Right renal cortex interstitium (tissue), 3 donors: Measurements from ENCODE around the gene TENT4A. TPM values are rescaled to one million over a fixed set of nuclear protein-coding genes. Genes with fewer than 3 reads are reported as not detected.

Source experiments
- DNase-seq, 3 donors: peaks; one replicate each; pipeline ENCODE4 v3.0.0-alpha.2; 2013; ENCODE audit warnings: low read depth in 3 of 3, low spot score in 2 of 3
- polyA plus RNA-seq, 3 donors: library from polyadenylated mRNA; unstranded; fragments of 120-200 nt; gene quantifications; one replicate each; pipeline ENCODE4 v1.2.1, GENCODE V29; 2013; ENCODE audit not compliant: insufficient read length in 3 of 3

The TENT4A gene
- polyA plus RNA-seq, 3 donors = 20.1 to 23.3 (median 22.4) TPM

GRCh38 chr5:6716629-6717149, 3.5 kb downstream of the TENT4A start:
- no peak for DNase-seq

- no peak for DNase-seq
Observed at GRCh38 chr5:6717247-6717646, 4.0 kb downstream of the TENT4A start.

GRCh38 chr5:6717687-6718086, 4.5 kb downstream of the TENT4A start:
- DNase-seq = no peak

GRCh38 chr5:6718161-6718681, 5.0 kb downstream of the TENT4A start:
- DNase-seq = no peak

DNA sequence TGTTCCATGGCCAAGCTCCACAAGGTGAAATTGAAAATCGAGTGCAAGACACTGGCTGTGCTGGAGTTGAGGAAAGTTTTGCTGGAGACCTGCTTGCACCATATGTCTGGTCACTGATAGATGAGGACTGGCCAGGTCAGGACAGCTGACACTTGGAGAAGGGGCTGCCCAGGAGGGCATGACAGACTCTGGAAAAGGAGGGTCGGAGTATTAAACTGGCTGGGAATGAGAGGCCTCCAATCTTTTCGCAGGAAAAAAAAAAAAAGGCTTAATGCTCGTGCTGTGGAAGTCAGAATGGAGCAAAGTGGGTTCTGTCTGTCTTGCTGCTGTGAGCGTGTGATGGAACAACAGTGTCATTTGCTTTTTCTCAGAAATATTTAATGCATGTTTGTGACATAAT, 5.5 kb downstream of the TENT4A start:
- no peak for DNase-seq

- DNase-seq = no peak
Observed at GRCh38 chr5:6719417-6719816, 6.2 kb downstream of the TENT4A start.

GRCh38 chr5:6719896-6720560, 6.8 kb downstream of the TENT4A start:
- DNase-seq = no peak

- no peak for DNase-seq
Observed at GRCh38 chr5:6720561-6720921, 7.3 kb downstream of the TENT4A start.

- no peak for DNase-seq
Observed at GRCh38 chr5:6721442-6721841, 8.2 kb downstream of the TENT4A start.

DNA sequence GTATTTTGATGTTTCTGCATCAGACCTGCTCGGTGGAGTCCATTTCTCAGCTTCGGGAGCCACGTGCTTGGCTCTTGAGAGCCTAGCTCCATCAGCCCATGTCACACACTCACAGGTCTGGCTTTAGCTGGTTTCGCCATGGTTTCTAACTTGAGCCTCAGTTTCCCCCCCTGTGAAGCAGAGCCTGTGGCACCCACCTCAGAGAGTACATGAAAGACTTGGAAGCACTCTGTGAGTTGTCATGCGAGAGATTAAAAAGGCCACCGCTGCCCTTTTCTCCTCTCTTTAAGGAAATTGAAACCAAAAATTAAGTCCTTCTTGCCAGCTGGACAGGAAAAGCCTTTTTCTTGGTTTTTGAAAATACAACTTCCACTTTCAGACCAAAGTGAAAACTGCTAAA, 8.8 kb downstream of the TENT4A start:
- DNase-seq = no peak

DNA sequence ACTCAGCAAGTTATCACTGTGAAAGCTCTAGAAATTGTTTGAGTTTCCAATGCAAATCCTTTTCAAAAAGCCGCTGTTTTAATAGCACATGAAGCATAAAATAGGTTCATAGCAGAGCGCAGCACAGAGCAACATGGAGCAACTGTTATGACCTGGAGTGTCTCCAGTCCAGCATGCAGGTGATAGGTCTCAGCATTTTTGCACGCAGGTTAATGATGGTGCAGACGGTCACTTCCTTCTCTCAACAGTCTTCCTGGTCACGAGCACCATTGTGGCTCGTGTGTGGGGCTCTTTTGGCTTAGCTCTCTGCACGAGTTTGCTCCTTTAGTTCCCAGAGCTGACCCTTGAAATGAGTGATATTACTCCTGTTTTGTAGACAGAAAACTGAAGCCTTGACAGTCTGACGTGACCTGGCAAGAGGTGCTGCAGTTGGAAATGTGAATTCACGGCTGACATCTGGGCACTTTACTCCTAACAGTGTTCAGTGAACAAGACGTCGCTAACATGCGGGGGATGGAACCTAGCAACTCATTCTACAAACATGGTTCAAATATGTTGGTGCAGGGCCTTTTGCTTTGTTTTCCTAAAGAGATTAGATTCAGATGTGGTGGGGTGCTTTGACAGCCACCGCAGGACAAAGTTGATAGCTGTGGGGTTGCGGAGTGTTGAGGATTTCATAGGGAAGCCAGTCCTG, 10.0 kb downstream of the TENT4A start:
- no peak for DNase-seq

GRCh38 chr5:6723816-6724300, 10.6 kb downstream of the TENT4A start:
- no peak for DNase-seq

DNA sequence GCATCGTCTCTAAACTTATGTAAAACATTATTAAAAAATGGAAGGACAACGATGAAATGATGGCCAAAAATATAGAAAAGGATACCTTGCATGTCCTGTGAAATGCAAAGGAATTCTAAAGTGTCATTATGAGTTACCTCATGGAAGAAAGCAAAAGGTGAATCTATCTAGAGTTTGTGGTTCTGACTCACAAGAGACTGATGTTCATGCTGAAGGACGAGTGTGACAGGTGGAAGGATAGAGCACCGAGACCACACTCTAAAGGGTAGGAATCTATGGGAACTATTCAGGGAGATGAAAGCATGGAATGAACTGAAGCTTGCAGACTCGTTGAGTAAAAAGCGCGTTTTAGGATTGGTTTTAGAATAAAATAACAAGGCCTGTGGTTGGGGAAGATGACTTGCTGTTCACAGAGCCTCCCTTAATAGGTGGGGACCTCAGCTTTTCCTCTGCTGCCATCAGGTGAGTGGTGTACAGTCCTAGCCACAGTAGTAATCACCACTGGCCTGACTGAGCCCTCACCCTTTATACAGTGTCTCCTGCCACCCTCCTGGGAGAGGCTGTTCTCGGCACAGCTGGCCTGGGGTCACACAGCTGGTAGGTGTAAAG, 11.2 kb downstream of the TENT4A start:
- DNase-seq = no peak

DNA sequence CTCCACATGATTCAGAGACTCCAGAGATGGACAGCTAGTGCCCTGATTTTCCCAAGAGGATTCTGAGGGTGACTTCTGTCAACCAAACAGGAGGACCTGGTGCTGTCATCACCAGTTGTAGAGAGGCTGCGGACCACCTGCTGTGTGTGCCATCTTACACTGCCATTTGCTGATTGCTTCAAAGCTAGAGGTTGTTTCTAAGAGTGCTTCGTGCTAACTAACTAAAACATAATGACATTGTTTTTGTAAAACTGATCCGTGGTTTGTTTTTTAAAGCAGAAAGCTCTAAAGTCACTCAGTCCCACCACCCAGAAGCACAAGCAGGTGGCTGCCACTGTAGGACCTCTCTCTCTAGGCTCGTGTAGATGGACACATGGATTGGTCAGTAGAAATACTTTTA, 12.2 kb downstream of the TENT4A start:
- DNase-seq = no peak

DNA sequence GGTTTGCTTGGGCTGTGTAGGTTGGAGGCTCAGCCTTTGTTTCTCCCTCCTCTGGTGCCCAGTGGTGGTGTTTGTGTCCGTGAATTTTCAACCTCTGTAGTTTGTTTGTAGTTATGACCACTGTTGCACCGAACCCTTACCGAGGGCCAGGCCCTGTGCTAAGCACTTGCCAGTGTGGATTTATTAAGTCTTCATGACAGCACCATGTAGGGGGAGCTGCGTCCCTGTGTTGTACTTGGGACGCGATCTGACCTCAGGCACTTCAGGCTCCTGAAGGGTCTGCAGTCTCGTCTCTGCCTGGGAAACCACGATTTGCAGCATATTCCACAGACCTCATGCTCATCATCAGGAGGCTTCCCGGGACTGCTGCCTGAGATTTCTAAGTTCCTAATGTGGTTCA, 12.8 kb downstream of the TENT4A start:
- DNase-seq = no peak

DNA sequence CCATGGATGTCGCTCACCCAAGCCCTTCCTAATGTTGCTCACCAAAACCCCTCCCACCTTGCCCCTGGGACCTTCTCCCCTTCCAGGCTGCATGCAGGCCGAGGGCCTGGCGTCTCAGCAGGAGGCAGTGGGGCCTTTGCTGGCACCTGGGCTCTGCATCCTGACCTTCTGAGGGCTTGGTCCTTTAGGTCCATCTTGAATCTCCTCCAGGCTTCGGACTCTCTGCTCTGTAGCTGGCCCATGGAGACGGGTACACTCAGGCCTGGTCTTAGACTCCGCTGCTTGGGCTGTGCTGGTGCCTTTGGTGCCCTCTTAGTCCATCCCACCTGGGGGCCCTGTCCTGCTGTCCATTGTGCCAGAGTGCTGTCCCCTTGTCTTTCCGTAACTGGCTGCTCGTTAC, 14.0 kb downstream of the TENT4A start:
- DNase-seq = no peak

- DNase-seq = no peak
Observed at GRCh38 chr5:6728011-6728794, 15.0 kb downstream of the TENT4A start.

- DNase-seq = no peak
Observed at GRCh38 chr5:6728795-6729183, 15.6 kb downstream of the TENT4A start.

DNA sequence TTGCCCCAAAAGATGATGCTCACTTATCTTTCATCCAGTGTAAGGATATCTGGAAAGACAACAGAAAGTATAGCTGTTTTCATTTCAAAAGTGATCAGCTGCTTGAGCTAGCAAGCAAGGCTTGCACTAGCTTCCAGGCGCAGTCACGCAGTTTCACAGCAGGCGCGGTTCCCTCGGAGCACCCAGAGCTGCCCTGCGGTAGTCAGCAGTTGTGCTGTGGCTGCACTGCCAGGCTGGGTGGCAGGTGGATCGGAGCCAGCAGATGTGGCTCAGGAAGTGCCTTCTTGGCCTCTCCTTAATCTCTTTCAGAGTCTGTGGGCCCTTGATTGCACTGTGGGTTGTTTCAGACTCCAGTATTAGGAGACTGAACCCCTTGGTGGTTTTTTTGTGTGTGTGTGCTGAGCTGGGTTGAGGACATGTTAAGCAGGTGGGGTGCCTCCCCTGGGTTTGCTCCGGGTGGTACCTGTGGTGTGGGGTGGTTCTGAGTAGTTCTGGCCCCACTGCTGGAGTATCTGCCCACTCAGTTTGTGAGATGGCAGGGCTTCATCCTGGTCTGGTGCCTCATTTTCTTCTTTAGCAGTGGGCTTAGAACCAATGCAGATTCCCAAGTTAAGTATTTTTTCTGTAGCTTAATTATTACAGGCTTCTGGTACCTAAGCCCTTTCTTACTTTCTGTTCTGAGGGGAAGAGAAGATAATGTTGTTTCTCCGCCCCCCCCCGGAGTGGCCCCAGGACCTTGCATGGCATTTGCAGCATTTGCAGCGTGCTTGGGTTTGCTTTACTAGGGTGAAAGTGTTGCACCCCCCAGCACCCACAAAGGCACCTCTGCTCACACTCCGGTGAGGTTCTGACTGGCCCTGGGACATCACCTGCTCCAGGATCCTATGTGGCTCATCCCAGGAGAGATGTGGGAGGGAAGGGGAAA, 16.4 kb downstream of the TENT4A start:
- DNase-seq = no peak

DNA sequence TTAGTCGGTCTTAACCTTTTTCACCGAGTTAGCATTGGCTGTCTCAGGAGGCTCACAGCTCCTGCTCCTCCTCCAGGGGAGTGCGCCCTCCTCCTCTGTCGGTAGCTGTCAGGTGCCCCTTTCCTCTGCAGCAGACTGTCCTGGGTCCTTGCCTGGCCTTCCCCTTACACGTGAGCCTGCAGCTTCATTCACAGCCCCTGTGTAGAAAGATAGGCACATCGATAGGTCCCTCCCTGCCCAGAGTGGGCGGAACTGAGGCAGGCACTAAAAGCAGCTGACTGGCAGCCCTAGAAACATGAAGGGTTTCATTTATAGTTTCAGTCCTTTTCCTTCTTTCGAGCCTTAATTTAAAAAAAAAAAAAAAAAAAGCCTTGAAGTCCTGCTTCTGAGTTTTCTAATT, 17.2 kb downstream of the TENT4A start:
- DNase-seq = no peak
